ENCODE data around the gene ATG2B.

DNA sequence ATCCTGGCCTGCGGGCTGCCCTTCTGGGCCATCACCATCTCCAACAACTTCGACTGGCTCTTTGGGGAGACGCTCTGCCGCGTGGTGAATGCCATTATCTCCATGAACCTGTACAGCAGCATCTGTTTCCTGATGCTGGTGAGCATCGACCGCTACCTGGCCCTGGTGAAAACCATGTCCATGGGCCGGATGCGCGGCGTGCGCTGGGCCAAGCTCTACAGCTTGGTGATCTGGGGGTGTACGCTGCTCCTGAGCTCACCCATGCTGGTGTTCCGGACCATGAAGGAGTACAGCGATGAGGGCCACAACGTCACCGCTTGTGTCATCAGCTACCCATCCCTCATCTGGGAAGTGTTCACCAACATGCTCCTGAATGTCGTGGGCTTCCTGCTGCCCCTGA is 122.5 kb downstream of the ATG2B start:
- TF ChIP-seq POLR2AphosphoS5 (IDR thresholded peaks at IDR 0.05; ENCODE audit: low read depth, low read length): no peak
- no peak for TF ChIP-seq TAF1 (IDR thresholded peaks at IDR 0.05; ENCODE audit: low read depth, low read length)
- no peak for TF ChIP-seq POLR2A (IDR thresholded peaks at IDR 0.05; ENCODE audit: low read depth, low read length)

Measured in GM12891 (cell line).